Naive thymus-derived CD4-positive, alpha-beta T cell (primary cell): Measurements from ENCODE around the gene RAPGEF3. TPM values are rescaled to one million over a fixed set of nuclear protein-coding genes. Genes with fewer than 3 reads are reported as not detected.

Experiments used
- ATAC-seq: fragments of 150-1000 bp; cut with Tn5 transposase; 2 replicates; pipeline ENCODE4 v1.10.0; 2021; ENCODE audit warnings: mild to moderate bottlenecking, moderate library complexity
- CTCF ChIA-PET: fragments of 350-600 bp; sonication (Branson Sonifier 250); formaldehyde crosslinking; loops from one replicate; lab custom pipeline; 2021; ENCODE audit warnings: antibody characterized with exemption; lab: Charles Lee
- POLR2A ChIA-PET: fragments of 350-600 bp; sonication (Branson Sonifier 250); formaldehyde crosslinking; loops from one replicate; lab custom pipeline; 2021; ENCODE audit warnings: antibody characterized with exemption, inconsistent platforms; lab: Charles Lee
- DNase-seq, 9 donors: peaks; one replicate each; pipeline versions ENCODE4 v3.0.0 to v3.0.0-alpha.2; 2020 to 2022; ENCODE audit warnings: mixed read lengths in 1 of 9
- H3K27ac ChIP-seq: one replicate; pipeline ENCODE4 v1.7.0; 2013; ENCODE audit warnings: mild to moderate bottlenecking, low read depth, low read length, moderate library complexity
- H3K27me3 ChIP-seq, 2 donors: one replicate each; pipeline ENCODE4 v1.7.0; 2013; ENCODE audit warnings: low read length in 2 of 2, mild to moderate bottlenecking in 2 of 2, moderate library complexity in 2 of 2; ENCODE audit not compliant: control insufficient read depth in 2 of 2, insufficient read depth in 2 of 2
- H3K36me3 ChIP-seq, 3 experiments: 1 replicate in 2 of 3; 2 replicates in 1 of 3; pipeline ENCODE4 v1.7.0; 2013; ENCODE audit warnings: low read length in 3 of 3, mild to moderate bottlenecking in 3 of 3, moderate library complexity in 1 of 3; ENCODE audit not compliant: insufficient read depth in 3 of 3, control insufficient read depth in 2 of 3
- H3K4me1 ChIP-seq, 2 donors: one replicate each; pipeline ENCODE4 v1.7.0; 2013; ENCODE audit warnings: low read length in 2 of 2, mild to moderate bottlenecking in 2 of 2, moderate library complexity in 1 of 2; ENCODE audit not compliant: control insufficient read depth in 2 of 2, insufficient read depth in 2 of 2
- H3K4me3 ChIP-seq: 2 replicates; pipeline ENCODE4 v1.7.0; 2013; ENCODE audit warnings: mild to moderate bottlenecking, low read length
- H3K9me3 ChIP-seq, 3 experiments: 1 replicate in 2 of 3; 2 replicates in 1 of 3; pipeline ENCODE4 v1.7.0; 2013; ENCODE audit warnings: low read length in 3 of 3; ENCODE audit not compliant: control insufficient read depth in 2 of 3
- H3K27ac Mint-ChIP-seq, 9 donors: one replicate each; pipeline ENCODE4 v1.8.0; 2020 to 2022; ENCODE audit warnings: mixed read lengths in 9 of 9, mild to moderate bottlenecking in 8 of 9, moderate library complexity in 5 of 9, inconsistent platforms in 2 of 9
- H3K27me3 Mint-ChIP-seq, 5 donors: one replicate each; pipeline ENCODE4 v1.8.0; 2021 to 2022; ENCODE audit warnings: mixed read lengths in 5 of 5, mild to moderate bottlenecking in 1 of 5
- H3K36me3 Mint-ChIP-seq, 5 donors: one replicate each; pipeline ENCODE4 v1.8.0; 2020 to 2022; ENCODE audit warnings: mixed read lengths in 5 of 5, mild to moderate bottlenecking in 3 of 5, inconsistent platforms in 1 of 5
- H3K4me1 Mint-ChIP-seq, 7 donors: one replicate each; pipeline ENCODE4 v1.8.0; 2020 to 2022; ENCODE audit warnings: mixed read lengths in 7 of 7, mild to moderate bottlenecking in 3 of 7, inconsistent platforms in 1 of 7
- H3K4me3 Mint-ChIP-seq, 10 donors: one replicate each; pipeline ENCODE4 v1.8.0; 2020 to 2022; ENCODE audit warnings: mild to moderate bottlenecking in 10 of 10, mixed read lengths in 10 of 10, moderate library complexity in 6 of 10, inconsistent platforms in 2 of 10
- H3K9me3 Mint-ChIP-seq, 11 donors: one replicate each; pipeline ENCODE4 v1.8.0; 2020 to 2022; ENCODE audit warnings: mixed read lengths in 11 of 11, mild to moderate bottlenecking in 4 of 11, inconsistent platforms in 1 of 11, moderate library complexity in 1 of 11
- intact Hi-C, 2 donors: fragments of 100-400 bp; cut with micrococcal nuclease; formaldehyde crosslinking; loops; one replicate each; pipeline ENCODE4 v1.15.1; 2023
- polyA plus RNA-seq, 2 donors: library from polyadenylated mRNA; unstranded; fragments of 300-500 nt; fragmentation: Illumina TruSeq; gene quantifications; one replicate each; pipeline ENCODE4 v1.2.3, GENCODE V29; 2021
- total RNA-seq, 6 experiments: library from RNA in 5 of 6; stranded (reverse) in 5 of 6; gene quantifications; 1 replicate in 5 of 6; 2 replicates in 1 of 6; pipeline ENCODE4 v1.2.3 and lab custom pipeline; 2021 to 2026

RAPGEF3 gene
- total and polyA plus RNA-seq, 7 experiments from 2014 or later: 0.08 to 1.9 (median 0.82) TPM; not detected in 2

DNA sequence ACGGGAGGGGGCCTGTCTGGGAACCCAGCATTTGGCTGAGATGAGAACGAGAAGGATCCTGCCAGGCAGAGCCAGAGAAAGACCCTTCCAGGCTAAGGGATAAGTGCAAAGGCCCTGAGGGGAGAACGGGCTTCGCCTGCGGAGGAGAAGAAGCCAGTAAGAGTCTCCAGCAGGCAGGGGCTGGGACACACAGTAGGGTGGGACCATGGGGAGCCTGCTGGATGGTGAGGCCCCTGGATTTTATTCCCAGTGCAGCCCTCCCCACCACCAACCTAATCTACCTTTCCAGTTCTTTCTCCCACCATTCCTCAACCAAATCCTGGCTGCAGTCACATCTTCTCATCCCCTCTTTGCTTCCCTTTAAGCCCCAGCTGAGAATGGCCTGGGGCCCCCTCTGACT lies 12.6 kb downstream of the RAPGEF3 start:
- Mint-ChIP-seq H3K36me3 (no peaks in the 10 kb centered on the region), H3K9me3 (peaks cover 0 to 4% (median 0%) of the 10 kb centered on the region in 11 donors), H3K4me1 (peaks cover 10 to 29% (median 20%) of the 10 kb centered on the region in 7 donors), H3K27me3 (peaks cover 0 to 21% (median 0%) of the 10 kb centered on the region in 5 donors), H3K4me3 (peak overlapping the region in 1 of 10 donors; percentile 51), H3K27ac (peak overlapping the region in 1 of 9 donors; percentile 83)
- ChIA-PET POLR2A (no interaction called here), CTCF (interaction anchor here (1.5 to 10.3 kb wide), 3 partner anchors 13 to 91 kb away, joined by 4 to 330 read pairs (median 130); partner anchors contain the start of gene RAPGEF3)
- H3K27me3 ChIP-seq: no peaks in the 10 kb centered on the region
- H3K36me3 ChIP-seq: no peaks in the 10 kb centered on the region
- H3K27ac ChIP-seq: no peak overlapping the region
- intact Hi-C loops: no loop called here
- H3K4me1 ChIP-seq: peaks cover 9 to 13% of the 10 kb centered on the region in 2 donors
- H3K4me3 ChIP-seq: no peak overlapping the region
- H3K9me3 ChIP-seq: no peaks in the 10 kb centered on the region
- ATAC-seq: no peak
- no peak for DNase-seq

DNA sequence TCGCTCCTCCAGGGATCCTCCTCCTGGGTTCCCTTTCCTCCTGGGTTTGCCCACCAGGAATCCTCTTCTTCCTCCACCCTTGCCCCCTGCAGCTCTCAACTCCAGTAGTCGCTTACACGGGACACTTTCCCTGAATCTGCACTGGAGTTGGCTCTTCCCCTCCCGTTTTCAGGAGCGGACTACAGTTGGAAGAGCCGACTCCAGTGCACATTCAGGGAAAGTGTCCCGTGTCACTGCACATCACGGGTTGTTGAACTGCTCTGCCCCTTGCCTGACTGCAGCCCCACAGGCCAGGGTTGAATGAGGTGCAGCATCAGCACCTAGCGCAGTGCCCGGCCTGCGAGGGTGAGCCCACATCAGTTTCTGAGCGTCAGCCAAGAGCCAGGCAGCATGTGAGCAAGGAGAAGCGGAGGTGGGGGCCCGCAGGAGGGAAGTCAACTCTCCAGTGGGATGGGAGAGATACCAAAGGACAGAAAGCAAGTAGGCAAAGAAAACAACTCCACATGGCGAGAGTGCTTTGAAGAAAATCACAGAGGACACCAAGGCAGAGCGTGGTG lies 13.1 kb downstream of the RAPGEF3 start:
- Histone ChIP-seq H3K36me3 (no peaks in the 10 kb centered on the region), H3K4me3 (no peak overlapping the region), H3K4me1 (peaks cover 13 to 14% of the 10 kb centered on the region in 2 donors), H3K9me3 (no peaks in the 10 kb centered on the region), H3K27me3 (no peaks in the 10 kb centered on the region), H3K27ac (no peak overlapping the region)
- CTCF ChIA-PET: interaction anchor here (1.6 to 10.3 kb wide), 8 partner anchors 13 to 141 kb away, joined by 4 to 346 read pairs (median 28); partner anchors contain the start of genes HDAC7, RAPGEF3 and SLC48A1
- intact Hi-C loops: loop anchor here in 1 of 2 donors (2.0 kb wide), 1 partner anchor 63 kb away; no protein-coding TSS in a partner anchor
- Mint-ChIP-seq H3K9me3 (peaks cover 0 to 4% (median 0%) of the 10 kb centered on the region in 11 donors), H3K4me3 (no peak overlapping the region), H3K27me3 (peaks cover 0 to 21% (median 0%) of the 10 kb centered on the region in 5 donors), H3K36me3 (no peaks in the 10 kb centered on the region), H3K4me1 (peaks cover 10 to 31% (median 23%) of the 10 kb centered on the region in 7 donors), H3K27ac (peak overlapping the region in 1 of 9 donors; percentile 83)
- ATAC-seq (no peak), DNase-seq (no peak)
- POLR2A ChIA-PET: interaction anchor here (1.7 to 1.8 kb wide), 2 partner anchors 13 to 31 kb away, joined by 5 to 6 read pairs; partner anchors contain the start of gene RAPGEF3

DNA sequence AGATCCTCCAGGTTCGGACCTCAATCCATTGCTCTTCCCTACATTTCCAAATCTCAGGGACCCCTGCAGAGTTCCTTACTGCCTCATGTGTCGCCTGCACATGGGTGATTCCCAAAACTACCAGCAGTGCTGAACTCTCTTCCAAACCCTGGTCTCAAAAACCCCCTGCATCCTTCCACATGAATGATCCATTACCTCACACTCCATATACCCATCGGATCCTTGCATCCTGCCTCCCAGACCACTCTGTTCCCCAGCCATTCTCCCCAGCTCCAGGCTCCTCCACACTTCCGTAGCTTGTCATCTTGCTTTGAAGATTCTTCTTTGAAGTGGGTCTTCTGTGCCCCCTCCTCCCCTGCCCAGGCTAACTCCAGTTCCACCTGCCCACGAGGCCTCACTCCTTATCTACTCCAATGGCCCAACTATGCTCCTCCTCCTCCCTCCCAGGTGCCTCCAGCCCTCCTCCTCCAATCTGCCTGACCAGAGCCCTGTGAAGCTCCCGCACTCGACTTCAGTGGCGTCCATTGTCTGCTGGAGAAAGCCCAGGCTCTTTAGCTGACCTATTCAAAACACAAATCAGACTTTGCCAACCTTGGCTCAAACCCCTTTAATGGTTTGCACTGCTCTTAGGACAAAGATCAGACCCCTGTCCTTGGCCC lies 13.8 kb downstream of the RAPGEF3 start:
- POLR2A ChIA-PET: interaction anchor here (0.9 to 2.4 kb wide), 5 partner anchors 11 to 93 kb away, joined by 5 to 11 read pairs (median 6); partner anchors contain the start of gene RAPGEF3
- no peaks in the 10 kb centered on the region for H3K36me3 Mint-ChIP-seq

GRCh38 chr12:47744005-47744651 lies 14.6 kb downstream of the RAPGEF3 start:
- Mint-ChIP-seq H3K9me3 (peaks cover 0 to 4% (median 0%) of the 10 kb centered on the region in 11 donors), H3K27me3 (peaks cover 0 to 18% (median 0%) of the 10 kb centered on the region in 5 donors), H3K27ac (peak overlapping the region in 1 of 9 donors; percentile 22), H3K36me3 (no peaks in the 10 kb centered on the region), H3K4me1 (peaks cover 10 to 37% (median 29%) of the 10 kb centered on the region in 7 donors), H3K4me3 (no peak overlapping the region)
- ATAC-seq (peak; percentile 52), DNase-seq (peak in 8 of 9 donors; percentile 37 to 68 (median 64))
- no peak overlapping the region for H3K4me3 ChIP-seq
- ChIA-PET POLR2A (interaction anchor here (0.5 to 2.4 kb wide), 8 partner anchors 12 to 94 kb away, joined by 3 to 11 read pairs (median 6); partner anchors contain the start of gene RAPGEF3), CTCF (interaction anchor here (0.6 to 10.3 kb wide), 22 partner anchors 12 to 203 kb away, joined by 3 to 346 read pairs (median 4); partner anchors contain the start of genes HDAC7, RAPGEF3, RPAP3 and SLC48A1)
- H3K27ac ChIP-seq: no peak overlapping the region
- intact Hi-C loops: loop anchor here in 1 of 2 donors (1.0 to 2.0 kb wide), 5 partner anchors 23 to 421 kb away; no protein-coding TSS in a partner anchor
- H3K4me1 ChIP-seq: peaks cover 13 to 14% of the 10 kb centered on the region in 2 donors
- H3K9me3 ChIP-seq: no peaks in the 10 kb centered on the region
- H3K27me3 ChIP-seq: no peaks in the 10 kb centered on the region
- no peaks in the 10 kb centered on the region for H3K36me3 ChIP-seq

More for the DNA sequence above, 13.8 kb downstream of the RAPGEF3 start:
- Histone ChIP-seq H3K4me1 (peaks cover 13 to 14% of the 10 kb centered on the region in 2 donors), H3K9me3 (no peaks in the 10 kb centered on the region), H3K27me3 (no peaks in the 10 kb centered on the region), H3K4me3 (no peak overlapping the region), H3K36me3 (no peaks in the 10 kb centered on the region), H3K27ac (no peak overlapping the region)
- Mint-ChIP-seq H3K9me3 (peaks cover 0 to 4% (median 0%) of the 10 kb centered on the region in 11 donors), H3K4me3 (no peak overlapping the region), H3K27ac (peak overlapping the region in 1 of 9 donors; percentile 16), H3K4me1 (peaks cover 10 to 31% (median 28%) of the 10 kb centered on the region in 7 donors), H3K27me3 (peaks cover 0 to 20% (median 0%) of the 10 kb centered on the region in 5 donors)
- intact Hi-C loops: loop anchor here in 1 of 2 donors (1.0 to 2.0 kb wide), 5 partner anchors 22 to 420 kb away; no protein-coding TSS in a partner anchor
- no peak for DNase-seq
- CTCF ChIA-PET: interaction anchor here (1.1 to 10.3 kb wide), 17 partner anchors 13 to 159 kb away, joined by 3 to 346 read pairs (median 5); partner anchors contain the start of genes HDAC7, RAPGEF3, RPAP3 and SLC48A1
- ATAC-seq: no peak

GRCh38 chr12:47743311-47743860 lies 15.3 kb downstream of the RAPGEF3 start:
- Mint-ChIP-seq H3K9me3 (peaks cover 0 to 4% (median 0%) of the 10 kb centered on the region in 11 donors), H3K27me3 (peaks cover 0 to 18% (median 0%) of the 10 kb centered on the region in 5 donors), H3K4me3 (no peak overlapping the region), H3K27ac (peak overlapping the region in 2 of 9 donors; percentile 22 to 36), H3K36me3 (no peaks in the 10 kb centered on the region), H3K4me1 (peaks cover 10 to 44% (median 29%) of the 10 kb centered on the region in 7 donors)
- H3K27me3 ChIP-seq: no peaks in the 10 kb centered on the region
- no peaks in the 10 kb centered on the region for H3K36me3 ChIP-seq
- POLR2A ChIA-PET: interaction anchor here (0.9 to 2.4 kb wide), 7 partner anchors 23 to 94 kb away, joined by 4 to 11 read pairs (median 5); partner anchors contain the start of gene SLC48A1
- H3K27ac ChIP-seq: no peak overlapping the region
- H3K4me1 ChIP-seq: peaks cover 13 to 14% of the 10 kb centered on the region in 2 donors
- CTCF ChIA-PET: interaction anchor here (0.6 to 10.3 kb wide), 32 partner anchors 9 to 1808 kb away, joined by 3 to 346 read pairs (median 4); partner anchors contain the start of genes HDAC7, RAPGEF3, RPAP3 and SLC48A1
- no peaks in the 10 kb centered on the region for H3K9me3 ChIP-seq
- ATAC-seq (no peak), DNase-seq (no peak)
- no peak overlapping the region for H3K4me3 ChIP-seq
- intact Hi-C loops: loop anchor here in 1 of 2 donors (2.0 kb wide), 2 partner anchors 15 to 205 kb away; partner anchors contain the start of gene RAPGEF3
